Retinal pigment epithelial cell (primary cell): ENCODE measurements around the gene HAAO.

Experiments used
- DNase-seq: peaks from one replicate; pipeline ENCODE4 v3.0.0-alpha.2; 2010; ENCODE audit warnings: low read depth
- H3K4me3 ChIP-seq: 2 replicates; pipeline ENCODE4 v1.5.1; 2011; ENCODE audit warnings: mild to moderate bottlenecking, low read length, control low read depth, moderate library complexity
- CTCF ChIP-seq: conservative IDR thresholded peaks from 2 replicates; pipeline ENCODE4 v1.5.1; 2011; ENCODE audit warnings: low read depth, low read length, control low read depth, inconsistent platforms

Gene HAAO

GRCh38 chr2:42792583-42793333 is at the start of gene HAAO:
TSS of gene HAAO (minus strand) at chr2:42792583. CDS start at chr2:42792536, 47 bp downstream.
- TF ChIP-seq CTCF, result no peak
- no peak for DNase-seq
- H3K4me3 ChIP-seq, result peak within 1 kb of the TSS; percentile 52

GRCh38 chr2:42841344-42841743 is 49.0 kb upstream of the HAAO start:
- H3K4me3 ChIP-seq, result no peak overlapping the region
- no peak for TF ChIP-seq CTCF
- DNase-seq, result no peak

GRCh38 chr2:42840760-42841159 is 48.4 kb upstream of the HAAO start:
- no peak for DNase-seq
- no peak overlapping the region for H3K4me3 ChIP-seq
- no peak for TF ChIP-seq CTCF

GRCh38 chr2:42839809-42840501 is 47.6 kb upstream of the HAAO start:
- no peak for DNase-seq
- H3K4me3 ChIP-seq, result no peak overlapping the region
- TF ChIP-seq CTCF, result no peak

- TF ChIP-seq CTCF, result no peak
- no peak for DNase-seq
- H3K4me3 ChIP-seq, result no peak overlapping the region
These were observed 45.8 kb upstream of the HAAO start for GRCh38 chr2:42838133-42838532.

GRCh38 chr2:42835577-42836371 is 43.4 kb upstream of the HAAO start:
- no peak for DNase-seq

More at GRCh38 chr2:42835577-42836371, 43.4 kb upstream of the HAAO start:
- no peak overlapping the region for H3K4me3 ChIP-seq
- TF ChIP-seq CTCF, result no peak
